ENCODE measurements around the gene CACNA1G. TPM values are rescaled to one million over a fixed set of nuclear protein-coding genes. Genes with fewer than 3 reads are reported as not detected.

Gene CACNA1G
- total and polyA plus RNA-seq, 2 donors (not counting 1 experiment from before 2014, with no cell fraction given), result 0.08 to 0.99 TPM

DNA sequence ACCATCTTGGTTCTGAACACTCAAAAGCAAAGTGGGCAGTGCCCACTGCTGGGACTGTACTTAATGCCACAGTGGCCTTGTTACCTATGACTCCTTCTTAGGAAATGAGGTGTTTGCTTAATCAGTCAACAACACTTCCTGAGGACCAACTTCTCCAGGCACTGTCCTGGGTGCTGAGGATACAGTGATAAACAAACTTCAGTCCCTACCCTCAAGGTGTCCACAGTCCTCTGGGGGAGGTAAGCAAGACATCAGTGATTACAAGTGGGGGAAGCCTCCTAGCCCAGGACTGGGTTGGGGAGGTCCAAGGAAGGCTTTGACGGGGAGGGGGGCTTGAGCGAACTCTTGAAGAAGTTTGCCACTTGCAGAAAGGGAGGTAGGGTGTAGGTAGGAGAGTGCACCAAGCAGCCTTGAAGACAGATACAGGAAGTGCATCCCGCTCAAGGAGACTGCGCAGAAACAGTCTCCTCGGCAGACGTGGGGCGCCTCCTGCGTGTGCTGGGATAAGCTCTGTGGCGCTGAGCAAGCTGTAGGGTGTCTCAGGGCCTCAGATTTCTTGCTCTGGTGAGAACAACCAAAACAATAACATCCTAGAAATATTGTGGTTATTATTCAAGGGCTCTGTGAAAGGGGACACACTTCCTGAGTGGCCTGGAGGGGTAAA, 71.5 kb downstream of the CACNA1G start:
- Histone ChIP-seq H2AFZ (ENCODE audit: low read length) (no peak overlapping the region), H3K4me1 (ENCODE audit: control insufficient read depth, extremely low read depth, insufficient read depth, low read length) (peaks cover 8% of the 10 kb centered on the region), H3K9me3 (ENCODE audit: control insufficient read depth, insufficient read depth, low read depth, low read length) (no peaks in the 10 kb centered on the region), H3K27me3 (ENCODE audit: control insufficient read depth, insufficient read depth, low read length) (peaks cover 7% of the 10 kb centered on the region), H4K20me1 (ENCODE audit: control insufficient read depth, extremely low read depth, insufficient read depth, low read length) (no peaks in the 10 kb centered on the region), H3K4me3 (replicated peaks in 1 of 4; ENCODE audit: control extremely low read depth in 1 of 4, insufficient read depth in 1 of 4, low read depth in 3 of 4, low read length in 4 of 4) (no peak overlapping the region), H3K36me3 (ENCODE audit: control insufficient read depth, insufficient read depth, low read length) (no peaks in the 10 kb centered on the region), H3K4me2 (ENCODE audit: extremely low read depth, insufficient read depth, low read length) (no peak overlapping the region), H3K9ac (ENCODE audit: insufficient read depth, low read length) (no peak overlapping the region), H3K27ac (ENCODE audit: insufficient read depth, low read length) (no peak overlapping the region), H3K79me2 (ENCODE audit: control insufficient read depth, insufficient read depth, low read length) (no peaks in the 10 kb centered on the region)
- no peak for DNase-seq (ENCODE audit: low read depth in 2 of 2)
- TF ChIP-seq, protein P1, sequence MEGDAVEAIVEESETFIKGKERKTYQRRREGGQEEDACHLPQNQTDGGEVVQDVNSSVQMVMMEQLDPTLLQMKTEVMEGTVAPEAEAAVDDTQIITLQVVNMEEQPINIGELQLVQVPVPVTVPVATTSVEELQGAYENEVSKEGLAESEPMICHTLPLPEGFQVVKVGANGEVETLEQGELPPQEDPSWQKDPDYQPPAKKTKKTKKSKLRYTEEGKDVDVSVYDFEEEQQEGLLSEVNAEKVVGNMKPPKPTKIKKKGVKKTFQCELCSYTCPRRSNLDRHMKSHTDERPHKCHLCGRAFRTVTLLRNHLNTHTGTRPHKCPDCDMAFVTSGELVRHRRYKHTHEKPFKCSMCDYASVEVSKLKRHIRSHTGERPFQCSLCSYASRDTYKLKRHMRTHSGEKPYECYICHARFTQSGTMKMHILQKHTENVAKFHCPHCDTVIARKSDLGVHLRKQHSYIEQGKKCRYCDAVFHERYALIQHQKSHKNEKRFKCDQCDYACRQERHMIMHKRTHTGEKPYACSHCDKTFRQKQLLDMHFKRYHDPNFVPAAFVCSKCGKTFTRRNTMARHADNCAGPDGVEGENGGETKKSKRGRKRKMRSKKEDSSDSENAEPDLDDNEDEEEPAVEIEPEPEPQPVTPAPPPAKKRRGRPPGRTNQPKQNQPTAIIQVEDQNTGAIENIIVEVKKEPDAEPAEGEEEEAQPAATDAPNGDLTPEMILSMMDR (conservative IDR thresholded peaks at IDR 0.05 in 1 of 2, IDR thresholded peaks at IDR 0.05 in 1 of 2; ENCODE audit: low read depth in 1 of 2, low read length in 2 of 2), result no peak
- TF ChIP-seq EZH2 (IDR thresholded peaks at IDR 0.05; ENCODE audit: low read length, missing control alignments), result no peak

DNA sequence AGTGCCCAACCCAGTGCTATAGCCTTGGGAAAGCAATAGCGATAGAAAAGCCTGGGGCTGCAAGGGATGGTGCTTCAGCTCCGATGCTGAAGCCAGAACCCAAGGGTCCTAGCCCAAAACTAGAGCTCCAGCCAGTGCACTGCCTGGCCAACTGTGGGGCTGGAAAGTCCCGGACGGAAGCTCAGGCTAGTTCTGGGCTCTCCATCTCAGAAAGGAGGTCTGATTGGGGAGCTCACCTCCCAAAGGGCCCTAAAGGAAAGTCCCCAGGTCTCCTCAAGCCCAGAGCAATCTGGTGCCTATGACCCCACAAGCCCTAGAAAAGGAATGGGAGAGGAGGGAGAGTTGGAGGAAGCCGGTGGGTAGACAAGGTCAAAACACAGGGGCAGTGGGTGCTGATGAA, 72.1 kb downstream of the CACNA1G start:
- H3K4me3 ChIP-seq (replicated peaks in 1 of 4; ENCODE audit: control extremely low read depth in 1 of 4, insufficient read depth in 1 of 4, low read depth in 3 of 4, low read length in 4 of 4), result no peak overlapping the region
- H3K9ac ChIP-seq (ENCODE audit: insufficient read depth, low read length), result no peak overlapping the region

DNA sequence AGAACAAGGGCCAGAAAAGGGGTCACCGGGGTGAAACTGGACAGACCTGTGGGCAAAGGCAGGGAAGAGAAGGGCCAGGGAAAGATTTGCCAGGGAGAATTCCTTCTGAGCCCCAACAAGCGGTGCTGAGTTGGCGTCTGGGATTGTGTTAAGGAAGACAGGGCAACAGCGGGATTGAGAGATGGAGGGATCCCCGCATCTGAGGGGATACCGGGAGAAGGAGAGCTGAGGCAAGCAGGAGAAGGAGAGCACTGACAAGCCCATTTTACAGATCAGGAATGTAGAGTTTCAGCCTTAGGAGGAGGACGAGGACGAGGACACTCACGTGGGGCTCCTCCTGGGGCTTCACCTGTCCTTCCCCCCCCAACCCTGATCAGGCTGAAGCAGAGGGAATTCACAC, 73.2 kb downstream of the CACNA1G start:
- H3K27me3 ChIP-seq (ENCODE audit: control insufficient read depth, insufficient read depth, low read length), result no peaks in the 10 kb centered on the region
- no peak overlapping the region for H3K4me2 ChIP-seq (ENCODE audit: extremely low read depth, insufficient read depth, low read length)
- H2AFZ ChIP-seq (ENCODE audit: low read length), result no peak overlapping the region
- no peaks in the 10 kb centered on the region for H3K9me3 ChIP-seq (ENCODE audit: control insufficient read depth, insufficient read depth, low read depth, low read length)
- no peak overlapping the region for H3K4me3 ChIP-seq (replicated peaks in 1 of 4; ENCODE audit: control extremely low read depth in 1 of 4, insufficient read depth in 1 of 4, low read depth in 3 of 4, low read length in 4 of 4)
- H3K9ac ChIP-seq (ENCODE audit: insufficient read depth, low read length), result no peak overlapping the region
- no peak for DNase-seq (ENCODE audit: low read depth in 2 of 2)
- no peaks in the 10 kb centered on the region for H3K36me3 ChIP-seq (ENCODE audit: control insufficient read depth, insufficient read depth, low read length)
- no peaks in the 10 kb centered on the region for H3K79me2 ChIP-seq (ENCODE audit: control insufficient read depth, insufficient read depth, low read length)
- peaks cover 13% of the 10 kb centered on the region for H3K4me1 ChIP-seq (ENCODE audit: control insufficient read depth, extremely low read depth, insufficient read depth, low read length)
- H3K27ac ChIP-seq (ENCODE audit: insufficient read depth, low read length), result no peak overlapping the region
- TF ChIP-seq EZH2 (IDR thresholded peaks at IDR 0.05; ENCODE audit: low read length, missing control alignments), result no peak
- TF ChIP-seq, protein P1 (conservative IDR thresholded peaks at IDR 0.05 in 1 of 2, IDR thresholded peaks at IDR 0.05 in 1 of 2; ENCODE audit: low read depth in 1 of 2, low read length in 2 of 2), result no peak
- H4K20me1 ChIP-seq (ENCODE audit: control insufficient read depth, extremely low read depth, insufficient read depth, low read length), result no peaks in the 10 kb centered on the region

More for the DNA sequence above, 72.1 kb downstream of the CACNA1G start:
- H3K9me3 ChIP-seq (ENCODE audit: control insufficient read depth, insufficient read depth, low read depth, low read length), result no peaks in the 10 kb centered on the region
- no peak overlapping the region for H2AFZ ChIP-seq (ENCODE audit: low read length)
- H3K27me3 ChIP-seq (ENCODE audit: control insufficient read depth, insufficient read depth, low read length), result peaks cover 7% of the 10 kb centered on the region
- TF ChIP-seq EZH2 (IDR thresholded peaks at IDR 0.05; ENCODE audit: low read length, missing control alignments), result no peak
- TF ChIP-seq, protein P1 (conservative IDR thresholded peaks at IDR 0.05 in 1 of 2, IDR thresholded peaks at IDR 0.05 in 1 of 2; ENCODE audit: low read depth in 1 of 2, low read length in 2 of 2), result no peak
- H3K36me3 ChIP-seq (ENCODE audit: control insufficient read depth, insufficient read depth, low read length), result no peaks in the 10 kb centered on the region
- peaks cover 8% of the 10 kb centered on the region for H3K4me1 ChIP-seq (ENCODE audit: control insufficient read depth, extremely low read depth, insufficient read depth, low read length)
- H4K20me1 ChIP-seq (ENCODE audit: control insufficient read depth, extremely low read depth, insufficient read depth, low read length), result no peaks in the 10 kb centered on the region
- H3K79me2 ChIP-seq (ENCODE audit: control insufficient read depth, insufficient read depth, low read length), result no peaks in the 10 kb centered on the region
- H3K27ac ChIP-seq (ENCODE audit: insufficient read depth, low read length), result no peak overlapping the region
- H3K4me2 ChIP-seq (ENCODE audit: extremely low read depth, insufficient read depth, low read length), result no peak overlapping the region
- no peak for DNase-seq (ENCODE audit: low read depth in 2 of 2)

Data from fibroblast of lung (primary cell).